NCI-H1436 (cell line): ENCODE results near the gene DHRS12.
A peak's percentile ranks its signal among the peaks of the same experiment; 100 is the strongest.

Experiments
- DNase-seq: peaks from one replicate; lab custom pipeline; 2025; lab: John Stamatoyannopoulos, UW

Gene DHRS12, protein sequence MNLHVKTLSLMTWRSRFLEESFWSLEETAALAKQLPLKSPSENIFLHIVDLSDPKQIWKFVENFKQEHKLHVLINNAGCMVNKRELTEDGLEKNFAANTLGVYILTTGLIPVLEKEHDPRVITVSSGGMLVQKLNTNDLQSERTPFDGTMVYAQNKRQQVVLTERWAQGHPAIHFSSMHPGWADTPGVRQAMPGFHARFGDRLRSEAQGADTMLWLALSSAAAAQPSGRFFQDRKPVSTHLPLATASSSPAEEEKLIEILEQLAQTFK

DNA sequence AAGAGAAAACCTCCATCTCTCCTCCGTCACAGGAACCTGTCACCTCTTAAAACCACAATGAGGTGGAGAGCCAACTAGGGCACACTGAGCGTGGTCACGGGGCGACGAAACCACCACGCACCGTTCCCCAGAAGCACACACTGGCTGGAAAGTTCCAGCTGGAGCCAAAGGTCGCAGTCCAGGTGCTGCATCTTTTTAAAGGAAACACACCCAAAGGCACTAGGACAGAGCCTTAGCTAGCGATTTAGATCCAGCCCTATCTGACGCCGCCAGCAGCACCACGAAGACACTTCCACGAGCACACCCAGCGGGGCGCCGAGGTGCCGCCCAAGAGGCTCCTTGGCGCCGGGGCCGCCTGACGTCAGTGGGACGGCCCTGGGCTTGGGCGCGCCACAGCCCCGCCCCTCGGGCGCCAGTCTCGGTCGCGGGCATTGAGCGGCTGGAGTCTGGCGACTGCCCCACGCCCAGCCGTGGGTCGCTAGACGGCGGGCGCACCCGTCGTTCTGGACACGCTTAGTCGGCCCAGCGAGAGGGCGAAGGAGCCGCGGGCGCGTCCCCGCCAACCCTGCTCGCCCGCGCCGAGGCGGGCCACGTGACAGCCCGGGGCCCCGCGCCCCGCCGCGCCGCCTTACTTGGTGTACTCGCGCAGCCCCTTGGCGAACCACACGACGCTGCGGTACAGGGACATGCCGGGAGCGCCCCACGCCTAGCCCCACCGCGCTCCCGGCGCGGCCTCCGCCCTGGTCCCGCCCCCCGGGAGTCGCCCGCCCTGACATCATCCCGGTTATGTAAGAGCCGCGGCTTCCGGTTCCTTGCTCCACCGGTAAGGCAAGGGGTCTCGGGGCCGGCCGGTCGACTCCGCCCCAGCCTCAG, at the start of gene DHRS12:
Gene DHRS12, minus strand, starts transcription at position 742 of the 873 bp plus-strand sequence. CDS start 4,504 bp downstream, outside the sequence.
- DNase-seq = peak; percentile 68

DNA sequence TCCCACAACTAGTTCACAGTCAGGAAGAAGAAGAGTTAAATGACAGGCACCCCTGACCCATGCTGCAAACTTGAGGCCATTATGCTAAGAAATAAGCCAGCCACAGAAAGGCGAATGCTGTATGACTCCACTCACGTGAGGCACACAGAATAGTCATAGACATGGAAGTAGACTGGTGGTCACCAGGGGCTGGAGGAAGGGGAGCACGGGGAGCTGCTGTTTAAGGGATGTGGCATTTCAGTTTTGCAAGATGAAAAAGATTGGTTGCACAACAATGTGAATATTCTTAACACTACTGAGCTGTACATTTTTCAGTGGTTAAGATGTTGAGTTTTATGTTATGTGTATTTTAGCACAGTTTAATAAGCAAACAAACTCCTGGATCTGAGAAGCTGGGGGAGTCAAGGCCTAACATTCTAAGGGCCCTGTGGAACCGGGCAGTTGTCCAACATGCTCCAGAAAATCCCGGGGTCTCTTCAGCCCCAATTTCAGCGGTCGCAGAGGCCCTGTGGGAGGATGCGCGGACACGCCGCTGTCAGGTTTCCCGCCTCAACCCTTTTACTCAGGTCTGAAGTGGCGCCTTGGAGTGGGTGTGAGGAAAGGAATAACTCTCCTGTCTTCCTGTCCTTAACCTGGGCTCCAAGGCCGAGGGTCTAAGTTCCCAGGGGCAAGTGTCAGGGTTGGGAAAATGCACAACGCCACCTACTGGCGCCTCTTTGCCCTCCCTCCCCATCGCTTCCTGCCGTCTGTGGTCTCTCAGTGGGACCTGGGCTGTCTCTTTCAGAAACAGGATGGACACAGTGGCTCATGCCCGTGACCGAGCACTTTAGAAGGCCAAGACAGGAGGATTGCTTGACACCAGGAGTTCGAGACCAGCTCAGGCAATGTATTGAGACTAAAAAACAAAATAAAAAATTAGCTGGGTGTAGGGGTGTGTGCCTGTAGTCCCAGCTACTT, 45.5 kb upstream of the DHRS12 start:
- DNase-seq = no peak

DNA sequence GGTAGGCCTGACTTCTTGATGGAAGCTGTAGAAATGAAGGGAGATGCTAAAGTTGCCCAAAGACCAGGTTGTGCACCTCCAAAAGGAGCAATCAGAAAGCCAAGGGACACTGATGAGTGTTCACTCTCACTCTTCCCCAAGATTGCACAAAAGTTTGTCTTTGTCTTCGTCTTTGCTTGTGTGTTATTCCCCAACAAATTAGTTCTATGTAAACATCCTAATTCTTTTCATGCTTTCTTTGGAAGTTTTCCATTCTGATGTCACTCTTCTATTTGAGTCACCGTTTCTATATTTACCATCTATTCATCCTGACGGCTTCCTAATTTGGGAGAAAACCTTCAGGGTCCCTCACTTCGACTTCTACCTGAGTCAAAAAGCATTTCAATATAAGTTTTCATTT, 44.7 kb upstream of the DHRS12 start:
- no peak for DNase-seq

DNA sequence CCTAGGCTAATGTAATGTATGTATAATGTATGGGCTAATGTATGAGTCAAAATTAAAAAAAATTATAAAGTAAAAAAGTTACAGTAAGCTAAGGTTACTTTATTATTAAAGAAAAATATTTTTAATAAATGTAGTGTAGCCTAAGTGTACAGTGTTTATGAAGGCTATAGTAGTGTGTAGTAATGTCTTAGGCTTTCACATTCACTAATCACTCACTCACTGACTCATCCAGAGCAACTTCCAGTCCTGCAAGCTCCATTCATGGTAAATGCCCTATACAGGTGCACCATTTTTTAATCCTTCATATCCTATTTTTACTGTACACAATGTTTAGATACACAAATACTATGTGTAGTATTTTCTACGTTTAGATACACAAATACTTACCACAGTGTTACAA, 42.8 kb upstream of the DHRS12 start:
- DNase-seq = no peak

DNA sequence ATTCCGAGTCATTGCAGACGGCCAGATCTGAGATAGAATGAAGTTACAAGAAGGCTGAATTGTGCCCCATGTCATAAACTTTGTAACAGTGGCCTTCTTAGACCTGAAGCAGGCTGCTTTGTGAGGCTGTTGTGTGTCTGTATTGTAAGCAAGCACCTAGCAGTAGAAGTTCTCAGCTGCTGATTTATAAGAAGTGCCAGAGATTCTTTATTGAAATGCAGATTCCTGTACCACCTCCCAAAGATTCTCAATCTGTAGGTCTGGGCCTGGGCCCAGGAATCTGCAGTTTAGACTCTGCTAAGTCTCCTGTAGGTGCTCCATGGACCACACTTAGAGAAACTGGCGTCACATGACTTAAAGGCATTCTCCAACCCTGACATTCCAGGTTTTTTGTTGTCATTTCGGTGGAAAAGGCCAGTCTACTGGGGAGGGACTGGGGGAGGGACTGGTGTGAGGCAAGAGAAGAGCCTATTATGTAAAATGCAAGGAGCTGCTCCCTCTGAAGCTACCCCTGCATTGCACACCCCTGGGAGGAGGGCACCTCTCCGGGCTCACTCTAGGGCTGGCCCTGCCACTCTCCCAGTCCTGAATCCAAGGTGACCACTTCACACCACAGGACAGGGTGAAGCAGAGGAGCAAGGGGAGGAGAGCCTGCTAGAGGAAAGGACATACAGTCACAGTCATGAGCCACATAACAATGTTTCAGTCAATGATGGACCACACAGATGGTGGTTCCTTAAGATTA, 41.8 kb upstream of the DHRS12 start:
- no peak for DNase-seq

DNA sequence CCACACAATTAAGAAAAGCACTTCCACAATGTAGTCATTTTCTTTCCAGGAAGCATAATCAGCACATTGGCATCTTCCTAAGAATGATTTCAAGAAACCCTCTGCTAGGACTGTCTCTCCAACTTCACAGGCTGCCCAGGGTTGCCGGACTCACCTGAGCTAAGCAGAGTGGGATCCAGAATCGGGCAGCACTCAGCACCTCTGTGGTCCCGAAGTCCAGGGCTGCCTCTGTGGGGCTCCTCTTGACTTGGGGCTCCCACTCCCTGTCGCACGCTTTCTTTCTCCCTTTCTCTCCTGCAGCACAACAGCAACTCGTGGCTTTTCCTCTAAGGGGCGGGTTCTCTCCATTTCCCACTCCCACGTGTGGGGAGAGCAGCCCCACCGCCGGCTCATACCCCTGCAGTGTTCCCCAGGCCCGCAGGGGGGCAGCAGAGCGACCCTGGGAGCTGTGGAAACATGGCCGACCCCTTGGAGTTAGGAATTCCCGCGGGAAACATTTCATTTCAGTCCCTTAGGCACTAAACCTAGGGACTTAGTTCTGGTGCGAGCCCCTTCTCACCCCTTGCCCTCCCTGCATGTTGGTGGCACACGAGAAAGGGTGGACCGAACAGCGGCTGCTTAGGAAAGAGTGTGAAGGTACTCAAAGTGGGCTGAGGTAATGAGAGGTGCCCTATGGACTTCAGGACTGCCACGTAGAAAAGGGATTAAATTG, 41.1 kb upstream of the DHRS12 start, which contains the start of gene TMEM272:
Gene TMEM272, minus strand, starts transcription at position 316 of the 712 bp plus-strand sequence. CDS start 6,647 bp downstream, outside the sequence.
- no peak for DNase-seq

DNA sequence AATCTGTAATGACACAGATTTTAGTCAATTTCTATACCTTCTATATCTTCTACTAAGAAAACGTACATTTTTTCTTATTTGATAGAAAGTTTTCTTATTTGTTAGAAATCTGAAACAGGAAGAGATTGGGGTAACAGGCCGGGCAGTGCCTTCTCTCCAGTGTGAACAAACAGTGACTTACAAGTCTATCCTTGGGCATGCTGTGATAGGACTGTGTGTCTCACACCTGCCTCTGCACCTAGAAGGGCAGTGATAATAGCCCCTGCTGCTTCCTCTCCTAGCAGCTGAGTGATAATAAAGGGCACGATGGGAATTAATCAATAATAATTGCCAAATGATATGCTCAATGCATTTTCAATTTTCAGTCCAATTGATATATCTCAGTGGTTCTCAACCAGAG, 39.6 kb upstream of the DHRS12 start:
- no peak for DNase-seq

DNA sequence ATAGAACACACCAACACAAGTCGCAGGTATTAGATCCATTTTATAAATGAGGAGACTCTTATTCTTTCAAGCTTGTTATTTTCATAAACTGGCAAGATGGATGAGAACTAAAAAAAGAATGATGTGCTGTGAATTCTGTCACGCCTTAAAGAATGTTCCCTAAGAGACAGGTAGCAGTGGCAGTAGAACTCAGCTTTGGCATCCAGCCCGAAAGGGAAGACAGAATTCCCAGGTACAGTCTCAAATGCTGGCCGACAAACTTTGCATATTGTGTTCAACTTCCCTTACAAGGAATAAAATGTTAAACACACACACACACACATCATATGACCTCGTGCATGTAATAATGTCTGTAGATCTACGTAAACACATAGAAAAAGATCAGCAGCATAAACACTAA, 37.8 kb upstream of the DHRS12 start:
- no peak for DNase-seq

DNA sequence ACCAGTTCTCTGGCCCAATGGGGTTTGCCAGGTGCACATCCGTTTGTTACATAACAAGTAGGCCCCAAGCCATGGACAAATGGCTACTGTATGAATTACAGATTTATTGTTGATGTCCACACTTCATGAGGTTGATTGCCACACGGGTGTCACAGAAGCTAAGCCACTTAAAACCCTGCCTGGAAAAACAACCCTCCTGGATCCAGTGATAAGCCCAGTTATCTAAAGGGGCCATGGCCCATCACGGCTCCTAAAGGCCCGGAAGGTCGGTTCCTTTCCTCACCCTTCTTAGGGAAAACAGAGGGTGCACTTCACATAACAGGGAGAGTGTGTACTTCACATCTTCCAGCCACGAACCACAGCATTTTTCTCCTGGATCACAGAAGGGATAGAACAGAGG, 37.0 kb upstream of the DHRS12 start:
- no peak for DNase-seq

DNA sequence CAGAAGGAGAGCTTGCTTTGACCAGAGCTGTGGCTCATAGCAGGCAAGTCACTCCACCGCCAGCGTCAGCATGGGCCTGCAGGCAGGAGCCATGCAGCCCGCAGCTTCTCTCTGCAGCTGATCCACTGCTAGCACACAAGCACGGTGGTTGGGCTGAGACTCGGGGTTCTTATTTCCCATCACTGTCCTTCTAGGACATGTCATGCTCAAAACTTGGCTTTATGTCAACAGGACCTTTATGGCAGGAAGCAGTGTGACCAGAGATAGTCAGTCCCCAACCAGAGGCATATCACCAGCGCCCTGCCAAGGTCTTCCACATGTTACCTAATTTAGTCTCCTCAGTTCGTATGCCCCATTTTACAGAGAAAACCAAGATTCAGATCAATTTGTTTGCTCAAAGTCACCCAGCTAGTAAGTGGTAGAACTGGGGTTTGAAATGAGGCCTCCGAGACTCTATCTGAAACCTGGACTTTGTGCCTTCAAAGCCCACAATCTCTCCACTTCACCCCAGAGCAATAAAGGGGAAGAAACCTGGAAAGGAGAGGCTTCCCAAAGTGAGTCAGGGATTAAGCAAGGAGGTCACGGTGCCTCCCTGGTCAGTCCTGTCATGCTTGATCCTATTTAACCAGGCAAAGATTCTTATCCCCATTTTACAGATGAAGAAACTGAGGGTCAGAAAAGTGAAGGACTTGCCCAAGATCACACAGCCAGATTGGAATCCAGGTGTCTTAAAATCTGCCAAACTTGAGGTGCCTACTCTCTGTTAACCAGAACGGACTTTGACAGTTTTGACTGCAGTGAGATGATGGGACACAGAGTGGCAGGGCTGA, 36.0 kb upstream of the DHRS12 start:
- DNase-seq = no peak

DNA sequence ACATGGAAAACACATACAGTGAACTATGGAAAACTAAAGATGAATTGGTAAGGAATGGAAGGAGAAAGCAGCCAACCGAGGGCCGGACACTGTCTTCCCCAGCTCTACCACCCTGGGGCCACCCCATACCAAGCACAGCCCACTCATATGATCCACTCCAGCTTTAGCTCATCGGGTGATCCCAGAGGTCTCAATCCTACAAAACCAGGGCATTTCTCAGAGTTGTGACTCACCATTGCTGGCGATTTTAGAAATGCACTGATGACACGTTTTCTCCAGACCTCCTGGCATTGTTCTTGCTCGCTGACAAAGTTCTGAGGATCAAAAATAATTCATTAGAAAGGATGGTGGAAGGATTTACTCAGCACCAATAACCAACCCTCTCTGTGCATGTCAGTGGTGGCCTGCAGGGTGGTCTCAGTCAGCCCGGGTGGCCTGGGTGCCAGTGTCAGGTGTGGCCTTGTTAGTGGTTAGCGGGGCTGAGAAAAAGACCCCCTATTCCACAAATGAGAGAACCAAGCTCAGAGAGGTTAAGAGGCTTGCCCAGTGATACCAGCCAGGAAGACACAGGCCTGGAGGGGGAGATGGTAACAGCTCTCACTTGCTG, 34.4 kb upstream of the DHRS12 start:
- no peak for DNase-seq

DNA sequence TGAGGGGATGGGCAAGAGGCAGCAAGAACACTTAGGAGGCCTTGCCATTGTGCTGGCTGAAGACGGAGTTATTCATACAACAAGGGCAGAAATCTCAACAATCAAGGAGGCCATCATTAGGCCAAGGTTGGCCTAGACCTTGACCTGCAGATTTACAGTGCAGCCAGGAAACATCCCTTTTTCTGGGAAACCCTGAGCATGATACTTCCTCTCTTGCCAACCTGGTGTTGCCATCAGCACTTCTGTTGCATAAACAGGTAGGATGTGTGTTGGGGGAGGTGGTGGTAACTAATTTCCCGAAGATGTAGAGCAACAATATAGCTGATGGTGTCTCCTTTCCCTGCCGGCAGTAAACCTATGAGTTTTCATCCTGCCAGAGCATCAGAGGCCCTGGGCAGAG, 33.1 kb upstream of the DHRS12 start:
- no peak for DNase-seq

DNA sequence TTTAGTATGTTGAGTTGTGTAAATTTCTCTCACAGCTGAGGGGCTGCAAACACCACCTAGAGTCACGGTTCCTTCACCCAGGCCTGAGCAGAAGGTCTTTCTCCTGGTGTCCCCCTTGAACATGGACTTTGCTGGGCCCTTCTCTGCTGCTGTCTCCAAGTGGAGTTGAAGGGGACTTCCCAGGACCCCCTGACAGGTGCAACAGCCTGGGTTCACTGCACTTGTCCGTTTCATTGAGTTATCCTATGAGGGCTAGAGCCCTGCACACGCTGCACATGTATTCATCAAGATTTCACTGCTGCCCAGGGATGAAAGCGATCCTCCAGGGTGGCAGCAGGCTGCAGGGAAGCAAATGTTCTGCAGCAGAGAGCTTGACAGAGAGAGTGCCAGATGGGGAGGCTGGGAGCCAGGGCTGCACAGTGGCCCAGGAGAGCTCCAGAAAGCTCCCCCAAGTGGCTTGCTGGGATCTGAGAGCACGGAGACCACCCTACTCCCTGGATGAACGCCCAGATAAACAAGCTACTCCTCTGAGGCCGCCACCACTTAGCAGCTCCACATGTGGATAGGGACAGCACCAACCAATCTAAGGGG, 30.7 kb upstream of the DHRS12 start:
- no peak for DNase-seq

DNA sequence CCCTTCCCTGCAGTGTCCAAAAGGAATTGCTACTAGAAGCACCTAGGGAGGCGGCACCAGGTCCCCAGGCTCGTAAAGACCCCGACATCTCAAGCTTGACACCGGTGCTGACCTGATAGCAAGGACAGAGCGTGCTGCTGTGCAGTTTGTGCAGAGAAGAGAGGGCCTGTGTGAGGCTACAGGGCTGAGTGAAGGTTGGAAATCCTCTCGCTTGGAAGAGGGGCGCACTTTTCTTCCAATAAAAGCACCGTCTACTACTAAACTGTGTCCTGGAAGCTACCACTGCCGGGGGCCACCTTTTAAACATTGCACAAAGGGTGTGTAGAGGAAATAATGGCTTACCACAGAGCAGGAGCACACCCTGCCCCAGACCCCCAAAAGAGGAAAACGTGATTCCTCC, 30.0 kb upstream of the DHRS12 start:
- DNase-seq = no peak

DNA sequence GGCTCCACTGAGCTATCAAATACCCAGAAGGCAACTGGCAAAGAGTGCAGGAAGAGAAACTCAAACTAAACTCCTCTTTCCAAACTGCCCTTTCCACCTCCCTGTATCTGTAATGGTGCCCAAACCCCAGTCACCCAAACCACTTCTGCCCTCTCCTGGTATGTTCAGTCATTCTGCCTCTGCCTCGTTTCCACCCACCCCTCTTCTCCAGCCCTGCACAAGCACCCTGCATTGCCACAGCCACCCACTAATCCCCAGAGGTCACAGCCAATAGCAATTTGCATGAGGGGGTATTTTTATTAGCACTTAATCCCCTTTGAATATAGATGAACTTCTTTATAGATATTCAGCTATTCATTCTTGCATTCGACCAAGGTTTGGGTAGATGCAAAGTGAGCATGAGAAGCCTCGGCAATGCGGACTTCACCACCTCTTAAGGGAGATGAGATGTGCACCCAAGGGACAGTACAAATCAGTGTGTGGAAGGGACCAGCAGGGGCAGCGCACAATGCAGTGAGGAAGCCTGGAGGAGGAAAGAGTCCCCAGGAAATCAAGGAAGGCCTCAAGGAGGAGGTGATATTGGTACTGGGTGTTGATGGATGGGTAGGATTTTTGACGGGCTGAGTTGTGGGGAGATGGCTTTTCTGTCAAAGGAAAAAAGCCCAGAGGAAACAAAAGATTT, 28.6 kb upstream of the DHRS12 start:
- no peak for DNase-seq

DNA sequence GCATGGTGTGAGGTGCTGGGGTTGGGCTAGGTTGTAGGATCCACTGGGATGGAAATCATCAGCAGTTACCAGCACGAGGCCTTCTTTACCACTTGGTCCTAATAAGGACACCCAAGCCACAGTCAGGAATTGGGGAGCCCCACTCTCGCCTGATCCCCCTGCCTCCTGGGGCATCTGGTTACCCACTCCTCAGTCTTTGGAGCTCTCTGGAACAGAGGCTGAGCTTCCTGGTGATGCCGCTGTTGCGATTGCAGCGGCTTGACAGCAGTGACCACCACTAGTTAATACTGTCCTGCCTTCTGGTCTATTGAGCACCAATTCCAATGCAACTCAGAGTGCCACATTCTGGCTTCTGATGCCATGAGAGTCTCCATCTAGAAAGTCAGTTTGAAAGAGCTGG, 27.6 kb upstream of the DHRS12 start:
- no peak for DNase-seq

DNA sequence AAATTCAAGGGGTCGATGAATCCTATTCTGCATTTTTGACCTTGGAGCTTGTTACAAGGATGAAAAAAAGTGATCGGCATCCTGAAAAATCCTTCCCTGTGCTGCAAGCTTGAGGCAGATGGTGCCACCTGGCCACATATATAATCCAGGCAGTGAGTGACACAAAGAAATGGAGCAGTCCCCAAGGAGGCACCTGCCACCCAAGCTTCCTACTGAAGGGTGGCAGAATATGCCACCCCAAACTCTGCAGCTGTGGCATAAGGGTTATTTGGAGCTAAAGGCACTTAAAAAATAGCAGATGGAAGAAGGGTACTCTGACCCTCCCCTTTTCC, 25.6 kb upstream of the DHRS12 start:
- no peak for DNase-seq

DNA sequence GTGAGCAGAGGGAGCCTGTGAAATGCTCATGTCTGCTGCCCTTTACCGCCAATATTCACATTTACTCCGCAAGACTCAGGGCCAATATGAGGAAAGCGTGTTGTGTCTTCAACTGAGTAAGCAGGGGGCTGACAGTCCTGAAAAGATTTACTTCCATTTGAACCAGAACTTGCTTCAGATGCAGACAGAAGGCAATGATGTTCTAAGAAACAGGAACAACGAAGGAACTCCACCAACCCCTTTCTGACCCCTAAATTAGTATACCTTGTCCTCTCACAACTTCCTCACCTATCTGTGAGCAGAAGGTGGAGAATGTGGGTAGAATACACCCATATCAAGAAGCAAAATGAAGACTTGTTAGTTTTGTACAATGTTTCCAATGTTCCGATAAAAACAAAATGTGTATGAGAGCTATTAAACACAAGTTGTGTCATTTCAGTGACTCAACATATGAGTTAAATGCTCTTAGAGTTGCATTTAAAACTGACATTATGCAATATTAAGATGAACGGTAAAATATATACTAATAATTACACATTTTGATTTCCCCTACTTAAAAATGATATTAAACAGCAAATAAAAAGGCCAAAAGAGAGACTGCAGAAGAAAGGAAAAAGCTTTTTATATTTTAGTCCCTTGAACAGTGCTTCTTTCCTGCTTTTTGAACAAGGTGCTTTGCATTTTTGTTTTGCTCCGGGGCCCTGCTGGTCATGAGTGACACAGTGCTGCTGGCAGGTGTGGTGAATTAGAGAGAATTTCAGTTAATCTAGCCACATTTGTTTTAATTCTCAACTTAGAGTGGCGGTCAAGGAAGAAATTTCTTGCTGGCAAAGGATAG, 25.0 kb upstream of the DHRS12 start:
- no peak for DNase-seq
